KMS-11 (cell line): ENCODE measurements around the gene NELL2.

Experiments
- H2AFZ ChIP-seq: fragments of 200-600 bp; sonication (generic); 2 replicates; pipeline ENCODE4 v1.6.1; 2016; ENCODE audit warnings: antibody characterized with exemption, mixed run types, low read depth
- H3K27ac ChIP-seq: fragments of 200-600 bp; sonication (generic); 2 replicates; pipeline ENCODE4 v1.6.1; 2016; ENCODE audit warnings: mild to moderate bottlenecking, mixed run types
- H3K27me3 ChIP-seq: fragments of 200-600 bp; sonication (generic); 2 replicates; pipeline ENCODE4 v1.6.1; 2017; ENCODE audit warnings: mild to moderate bottlenecking, low read depth, mixed run types, moderate library complexity; ENCODE audit not compliant: insufficient read depth
- H3K36me3 ChIP-seq: fragments of 200-600 bp; sonication (generic); 2 replicates; pipeline ENCODE4 v1.6.1; 2017; ENCODE audit warnings: mild to moderate bottlenecking, mixed run types; ENCODE audit not compliant: insufficient read depth
- H3K4me1 ChIP-seq: fragments of 200-600 bp; sonication (generic); 2 replicates; pipeline ENCODE4 v1.6.1; 2016; ENCODE audit warnings: mild to moderate bottlenecking, low read depth, mixed run types; ENCODE audit not compliant: poor library complexity, severe bottlenecking
- H3K4me2 ChIP-seq: fragments of 200-600 bp; sonication (generic); 2 replicates; pipeline ENCODE4 v1.7.0; 2016; ENCODE audit warnings: mild to moderate bottlenecking, mixed run types
- H3K4me3 ChIP-seq: fragments of 200-600 bp; sonication (generic); IDR thresholded peaks from 2 replicates; pipeline ENCODE4 v1.6.1; 2017; ENCODE audit warnings: low read depth, low read length, mixed read lengths; ENCODE audit not compliant: insufficient read depth
- H3K79me2 ChIP-seq: fragments of 200-600 bp; sonication (generic); 2 replicates; pipeline ENCODE4 v1.6.1; 2016; ENCODE audit warnings: low read depth, mixed run types; ENCODE audit not compliant: insufficient read depth
- H3K9ac ChIP-seq: fragments of 200-600 bp; sonication (generic); 2 replicates; pipeline ENCODE4 v1.6.1; 2016; ENCODE audit warnings: mild to moderate bottlenecking, mixed run types
- H4K20me1 ChIP-seq: fragments of 200-600 bp; sonication (generic); 2 replicates; pipeline ENCODE4 v1.6.1; 2016; ENCODE audit warnings: mild to moderate bottlenecking, mixed run types; ENCODE audit not compliant: insufficient read depth
- TF ChIP-seq, protein P1 (sequence below): fragments of 200-600 bp; sonication (generic); conservative IDR thresholded peaks from 2 replicates; pipeline ENCODE4 v1.6.1; 2017; ENCODE audit warnings: low read depth, mild to moderate bottlenecking, antibody characterized with exemption, low read length, moderate library complexity, mixed read lengths

Gene NELL2

DNA sequence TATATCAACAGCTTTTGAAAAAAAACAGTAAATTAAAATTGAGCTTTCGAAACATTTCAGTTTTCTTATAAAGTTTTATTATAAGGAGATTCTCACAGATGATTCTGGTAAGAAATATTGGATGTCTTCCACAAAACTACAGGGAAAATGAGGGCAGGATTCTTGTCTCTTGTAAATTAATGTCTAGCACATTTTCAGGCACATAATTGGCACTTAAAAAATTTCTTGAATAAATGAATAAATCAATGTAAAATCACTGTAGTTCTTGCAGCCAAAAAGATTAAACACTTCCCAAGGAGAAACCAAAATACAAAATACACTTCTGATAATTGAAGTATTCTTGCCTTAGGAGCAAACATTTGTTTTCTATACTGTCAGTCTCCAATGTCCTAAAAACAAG, 164.4 kb downstream of the NELL2 start:
- Histone ChIP-seq H3K4me3 (no peak overlapping the region), H4K20me1 (no peaks in the 10 kb centered on the region), H3K4me1 (no peaks in the 10 kb centered on the region), H3K27ac (no peak overlapping the region), H3K9ac (no peak overlapping the region), H3K79me2 (no peaks in the 10 kb centered on the region), H2AFZ (no peak overlapping the region), H3K4me2 (no peak overlapping the region), H3K27me3 (no peaks in the 10 kb centered on the region), H3K36me3 (no peaks in the 10 kb centered on the region)
- TF ChIP-seq, protein P1, sequence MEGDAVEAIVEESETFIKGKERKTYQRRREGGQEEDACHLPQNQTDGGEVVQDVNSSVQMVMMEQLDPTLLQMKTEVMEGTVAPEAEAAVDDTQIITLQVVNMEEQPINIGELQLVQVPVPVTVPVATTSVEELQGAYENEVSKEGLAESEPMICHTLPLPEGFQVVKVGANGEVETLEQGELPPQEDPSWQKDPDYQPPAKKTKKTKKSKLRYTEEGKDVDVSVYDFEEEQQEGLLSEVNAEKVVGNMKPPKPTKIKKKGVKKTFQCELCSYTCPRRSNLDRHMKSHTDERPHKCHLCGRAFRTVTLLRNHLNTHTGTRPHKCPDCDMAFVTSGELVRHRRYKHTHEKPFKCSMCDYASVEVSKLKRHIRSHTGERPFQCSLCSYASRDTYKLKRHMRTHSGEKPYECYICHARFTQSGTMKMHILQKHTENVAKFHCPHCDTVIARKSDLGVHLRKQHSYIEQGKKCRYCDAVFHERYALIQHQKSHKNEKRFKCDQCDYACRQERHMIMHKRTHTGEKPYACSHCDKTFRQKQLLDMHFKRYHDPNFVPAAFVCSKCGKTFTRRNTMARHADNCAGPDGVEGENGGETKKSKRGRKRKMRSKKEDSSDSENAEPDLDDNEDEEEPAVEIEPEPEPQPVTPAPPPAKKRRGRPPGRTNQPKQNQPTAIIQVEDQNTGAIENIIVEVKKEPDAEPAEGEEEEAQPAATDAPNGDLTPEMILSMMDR = no peak

DNA sequence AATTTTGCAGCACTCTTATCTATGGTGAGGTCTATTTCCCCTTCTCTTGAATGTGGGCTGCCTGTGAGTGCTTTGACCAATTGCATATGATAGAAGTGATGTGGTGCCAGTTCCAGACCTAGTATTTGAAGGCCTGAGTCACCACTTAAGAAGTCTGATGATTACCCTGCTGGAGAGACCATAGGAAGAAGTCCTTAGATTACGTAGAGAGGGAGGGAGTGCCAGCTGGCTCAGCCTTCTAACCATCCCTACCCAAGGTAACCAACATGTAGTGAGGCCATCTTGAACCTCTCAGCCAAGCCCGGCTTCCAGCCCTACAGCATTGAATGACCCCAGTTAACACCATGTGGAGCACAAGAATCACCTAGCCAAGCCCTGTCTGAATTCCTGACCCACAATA, 166.9 kb downstream of the NELL2 start:
- Histone ChIP-seq H3K27me3 (no peaks in the 10 kb centered on the region), H3K9ac (no peak overlapping the region), H3K4me3 (no peak overlapping the region), H4K20me1 (no peaks in the 10 kb centered on the region), H3K4me1 (no peaks in the 10 kb centered on the region), H3K36me3 (no peaks in the 10 kb centered on the region), H2AFZ (no peak overlapping the region), H3K4me2 (no peak overlapping the region), H3K79me2 (no peaks in the 10 kb centered on the region), H3K27ac (no peak overlapping the region)
- TF ChIP-seq, protein P1 = no peak

DNA sequence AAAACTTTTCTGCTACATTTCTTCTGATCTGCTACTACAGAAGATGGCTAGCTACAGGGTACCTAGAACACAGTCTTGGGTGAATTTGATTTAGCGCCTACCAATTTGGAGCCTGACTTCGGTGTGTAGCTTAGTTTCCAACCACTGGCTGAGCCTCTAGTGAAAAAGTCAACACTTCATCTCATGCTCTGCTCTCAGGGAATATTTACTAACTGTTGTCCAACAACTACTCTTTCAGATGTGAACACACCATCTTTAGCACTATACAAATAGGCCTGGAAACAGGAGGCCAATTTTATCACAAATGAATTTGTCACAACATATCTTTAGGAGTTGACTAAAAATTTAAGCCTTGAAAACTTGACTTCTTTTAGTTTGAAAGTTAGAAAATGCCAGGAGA, 167.9 kb downstream of the NELL2 start:
- H3K27ac ChIP-seq = no peak overlapping the region
- H3K4me2 ChIP-seq = no peak overlapping the region
- H3K79me2 ChIP-seq = no peaks in the 10 kb centered on the region
- no peaks in the 10 kb centered on the region for H4K20me1 ChIP-seq
- H2AFZ ChIP-seq = no peak overlapping the region
- H3K36me3 ChIP-seq = no peaks in the 10 kb centered on the region
- no peaks in the 10 kb centered on the region for H3K27me3 ChIP-seq
- H3K4me1 ChIP-seq = no peaks in the 10 kb centered on the region
- TF ChIP-seq, protein P1 = no peak
- H3K9ac ChIP-seq = no peak overlapping the region
- H3K4me3 ChIP-seq = no peak overlapping the region

DNA sequence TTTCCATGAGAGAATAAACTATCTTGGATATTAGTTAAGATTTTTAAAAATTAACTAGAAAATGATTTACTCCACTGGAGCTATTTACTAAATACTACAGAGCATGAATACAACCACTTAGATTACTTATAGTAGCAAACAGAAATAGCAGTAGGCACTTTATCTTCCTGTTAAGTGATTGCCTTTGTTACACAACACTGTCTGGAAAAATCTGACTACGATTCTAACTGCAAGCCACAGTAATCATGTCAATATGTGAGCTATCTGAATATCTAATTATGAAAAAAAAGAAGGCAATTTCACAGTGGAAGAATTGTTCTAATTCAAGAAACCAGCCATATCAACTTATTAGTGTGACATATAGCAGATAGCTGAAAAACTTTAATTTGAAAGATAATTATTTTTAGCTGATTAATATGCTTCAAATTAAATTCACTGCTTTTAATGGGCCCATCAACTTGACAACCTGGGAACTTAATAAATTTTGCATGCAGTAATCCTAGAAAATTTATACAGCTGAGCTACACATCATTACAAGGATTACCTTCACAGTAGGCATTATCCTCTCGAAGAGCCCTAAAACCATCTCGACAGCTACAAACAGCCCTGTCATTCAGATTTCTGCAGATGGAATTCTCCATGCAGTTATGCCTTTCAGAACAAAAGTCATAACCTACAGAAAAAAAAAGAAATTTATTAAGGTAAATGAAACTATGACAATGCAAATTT, 172.8 kb downstream of the NELL2 start:
- Histone ChIP-seq H3K4me3 (no peak overlapping the region), H3K4me2 (no peak overlapping the region), H3K79me2 (no peaks in the 10 kb centered on the region), H3K9ac (no peak overlapping the region), H3K27me3 (no peaks in the 10 kb centered on the region), H3K27ac (no peak overlapping the region), H2AFZ (no peak overlapping the region), H3K4me1 (no peaks in the 10 kb centered on the region), H4K20me1 (no peaks in the 10 kb centered on the region), H3K36me3 (no peaks in the 10 kb centered on the region)
- TF ChIP-seq, protein P1 = no peak
